GM19452 (cell line): ENCODE measurements around the gene ARMC7.

Source experiments
- ATAC-seq: cut with Tn5 transposase; IDR thresholded peaks from one replicate; pipeline ENCODE4 v1.9.1; 2021; ENCODE audit not compliant: unreplicated experiment

The ARMC7 gene

GRCh38 chr17:75098861-75099260 is 10.9 kb upstream of the ARMC7 start:
- no peak for ATAC-seq

GRCh38 chr17:75099881-75100595 is 9.7 kb upstream of the ARMC7 start:
- ATAC-seq: no peak

- no peak for ATAC-seq
Measured at GRCh38 chr17:75102385-75102821, 7.4 kb upstream of the ARMC7 start.

- ATAC-seq: no peak
Measured at GRCh38 chr17:75103601-75104554, 5.9 kb upstream of the ARMC7 start.

- no peak for ATAC-seq
Measured at GRCh38 chr17:75105126-75106080, 4.4 kb upstream of the ARMC7 start.

GRCh38 chr17:75108193-75108592 is 1.6 kb upstream of the ARMC7 start:
- no peak for ATAC-seq

- ATAC-seq: no peak
Measured at GRCh38 chr17:75109046-75109406, 743 bp upstream of the ARMC7 start.

- ATAC-seq: no peak
Measured at GRCh38 chr17:75110234-75110937, 617 bp downstream of the ARMC7 start.

GRCh38 chr17:75111777-75112335 is 2.1 kb downstream of the ARMC7 start:
- ATAC-seq: no peak

- ATAC-seq: no peak
Measured at GRCh38 chr17:75113798-75114551, 4.2 kb downstream of the ARMC7 start.

GRCh38 chr17:75114552-75115314 is 5.0 kb downstream of the ARMC7 start:
- ATAC-seq: no peak

- no peak for ATAC-seq
Measured at GRCh38 chr17:75115555-75115954, 5.8 kb downstream of the ARMC7 start.

- no peak for ATAC-seq
Measured at GRCh38 chr17:75116737-75117136, 7.0 kb downstream of the ARMC7 start.

- no peak for ATAC-seq
Measured at GRCh38 chr17:75118307-75118706, 8.5 kb downstream of the ARMC7 start.

GRCh38 chr17:75124041-75124818 is 14.5 kb downstream of the ARMC7 start:
- ATAC-seq: no peak

- ATAC-seq: no peak
Measured at GRCh38 chr17:75124819-75125162, 15.0 kb downstream of the ARMC7 start.

- ATAC-seq: no peak
Measured at GRCh38 chr17:75125984-75126383, 16.2 kb downstream of the ARMC7 start.

- ATAC-seq: no peak
Measured at GRCh38 chr17:75126954-75127353, 17.2 kb downstream of the ARMC7 start.
